H9 (cell line): ENCODE results near the gene PAEP. TPM values are rescaled to one million over a fixed set of nuclear protein-coding genes. Genes with fewer than 3 reads are reported as not detected.

Experiments used
- DNase-seq: peaks from one replicate; pipeline ENCODE4 v3.0.0-alpha.2; 2017
- H2AFZ ChIP-seq: one replicate; pipeline ENCODE4 v1.6.1; 2013; ENCODE audit warnings: mild to moderate bottlenecking, low read length, control low read depth, moderate library complexity
- H2AK5ac ChIP-seq: 2 replicates; pipeline ENCODE4 v1.6.1; 2013; ENCODE audit warnings: low read length, control low read depth, mixed read lengths; ENCODE audit not compliant: insufficient read length
- H2BK120ac ChIP-seq: one replicate; pipeline ENCODE4 v1.6.1; 2013; ENCODE audit warnings: low read depth, mild to moderate bottlenecking, low read length, control low read depth, inconsistent platforms; ENCODE audit not compliant: poor library complexity, severe bottlenecking
- H2BK12ac ChIP-seq: 2 replicates; pipeline ENCODE4 v1.6.1; 2013; ENCODE audit warnings: low read length, control low read depth, mixed read lengths, low read depth; ENCODE audit not compliant: insufficient read length
- H2BK15ac ChIP-seq: 2 replicates; pipeline ENCODE4 v1.6.1; 2013; ENCODE audit warnings: low read depth, low read length, control low read depth
- H2BK20ac ChIP-seq: one replicate; pipeline ENCODE4 v1.6.1; 2013; ENCODE audit warnings: low read depth, mild to moderate bottlenecking, low read length, control low read depth, inconsistent platforms; ENCODE audit not compliant: poor library complexity, severe bottlenecking
- H2BK5ac ChIP-seq: 2 replicates; pipeline ENCODE4 v1.6.1; 2013; ENCODE audit warnings: low read length, control low read depth, mixed read lengths; ENCODE audit not compliant: insufficient read length
- H3K14ac ChIP-seq: 2 replicates; pipeline ENCODE4 v1.6.1; 2013; ENCODE audit warnings: low read length, control low read depth; ENCODE audit not compliant: insufficient read depth
- H3K18ac ChIP-seq: 2 replicates; pipeline ENCODE4 v1.6.1; 2013; ENCODE audit warnings: low read depth, mild to moderate bottlenecking, mixed read lengths, low read length, control low read depth; ENCODE audit not compliant: insufficient read length
- H3K23ac ChIP-seq: 2 replicates; pipeline ENCODE4 v1.6.1; 2013; ENCODE audit warnings: low read length, control low read depth, mixed read lengths, low read depth; ENCODE audit not compliant: insufficient read length
- H3K23me2 ChIP-seq: 2 replicates; pipeline ENCODE4 v1.6.1; 2013; ENCODE audit warnings: low read depth, mild to moderate bottlenecking, mixed read lengths, low read length, control low read depth; ENCODE audit not compliant: insufficient read length, poor library complexity, severe bottlenecking
- H3K27ac ChIP-seq: 2 replicates; pipeline ENCODE4 v1.5.1; 2013; ENCODE audit warnings: low read length, control low read depth, mixed read lengths, low read depth; ENCODE audit not compliant: insufficient read length
- H3K27me3 ChIP-seq: 2 replicates; pipeline ENCODE4 v1.6.1; 2013; ENCODE audit warnings: low read length, control low read depth, inconsistent platforms; ENCODE audit not compliant: insufficient read depth
- H3K4ac ChIP-seq: 2 replicates; pipeline ENCODE4 v1.6.1; 2013; ENCODE audit warnings: low read depth, mild to moderate bottlenecking, control low read depth, inconsistent platforms, low read length, moderate library complexity
- H3K4me1 ChIP-seq: 2 replicates; pipeline ENCODE4 v1.6.1; 2013; ENCODE audit warnings: low read length, control low read depth, inconsistent platforms; ENCODE audit not compliant: insufficient read depth
- H3K4me2 ChIP-seq: 2 replicates; pipeline ENCODE4 v1.6.1; 2013; ENCODE audit warnings: low read length, control low read depth, mixed read lengths; ENCODE audit not compliant: insufficient read length, insufficient read depth
- H3K56ac ChIP-seq: 2 replicates; pipeline ENCODE4 v1.6.1; 2013; ENCODE audit warnings: low read depth, mild to moderate bottlenecking, mixed read lengths, low read length, control low read depth; ENCODE audit not compliant: insufficient read length
- H3K79me1 ChIP-seq: 2 replicates; pipeline ENCODE4 v1.6.1; 2013; ENCODE audit warnings: low read depth, mild to moderate bottlenecking, moderate library complexity, low read length, control low read depth, inconsistent platforms; ENCODE audit not compliant: insufficient read depth, poor library complexity, severe bottlenecking
- H3K79me2 ChIP-seq: 2 replicates; pipeline ENCODE4 v1.6.1; 2013; ENCODE audit warnings: low read length, control low read depth, inconsistent platforms; ENCODE audit not compliant: insufficient read depth
- H3K9ac ChIP-seq: 2 replicates; pipeline ENCODE4 v1.6.1; 2013; ENCODE audit warnings: low read length, control low read depth, mixed read lengths; ENCODE audit not compliant: insufficient read length; ENCODE audit errors: extremely low read depth
- H3K9me3 ChIP-seq: one replicate; pipeline ENCODE4 v1.6.1; 2013; ENCODE audit warnings: low read depth, low read length, inconsistent platforms; ENCODE audit not compliant: control insufficient read depth
- H3T11ph ChIP-seq: one replicate; pipeline ENCODE4 v1.6.1; 2013; ENCODE audit warnings: mild to moderate bottlenecking, low read length, control low read depth, inconsistent platforms
- H4K20me1 ChIP-seq: one replicate; pipeline ENCODE4 v1.6.1; 2013; ENCODE audit not compliant: control insufficient read depth, insufficient read length, insufficient read depth
- H4K5ac ChIP-seq: 2 replicates; pipeline ENCODE4 v1.6.1; 2013; ENCODE audit warnings: low read depth, mild to moderate bottlenecking, mixed read lengths, low read length, control low read depth; ENCODE audit not compliant: insufficient read length
- H4K8ac ChIP-seq: replicated peaks from 2 replicates; pipeline ENCODE4 v1.6.1; 2013; ENCODE audit warnings: low read length, control low read depth, mixed read lengths, low read depth; ENCODE audit not compliant: insufficient read length
- H4K91ac ChIP-seq: 2 replicates; pipeline ENCODE4 v1.6.1; 2013; ENCODE audit warnings: low read depth, mild to moderate bottlenecking, moderate library complexity, mixed read lengths, low read length, control low read depth; ENCODE audit not compliant: insufficient read length
- H3K27ac Mint-ChIP-seq, 3 experiments: 2 replicates in 2 of 3; 3 replicates in 1 of 3; pipeline ENCODE4 v1.8.0; 2020 to 2021; ENCODE audit warnings: mixed read lengths in 3 of 3, mild to moderate bottlenecking in 1 of 3, moderate library complexity in 1 of 3
- H3K27me3 Mint-ChIP-seq: 2 replicates; pipeline ENCODE4 v1.8.0; 2021; ENCODE audit warnings: low read depth, mild to moderate bottlenecking, moderate library complexity, mixed read lengths
- H3K36me3 Mint-ChIP-seq, 3 experiments: 2 replicates in 2 of 3; 3 replicates in 1 of 3; pipeline ENCODE4 v1.8.0; 2020 to 2021; ENCODE audit warnings: low read depth in 3 of 3, mixed read lengths in 3 of 3; ENCODE audit not compliant: insufficient read depth in 1 of 3
- H3K4me1 Mint-ChIP-seq, 2 experiments: 2 replicates each; pipeline ENCODE4 v1.8.0; 2020; ENCODE audit warnings: mixed read lengths in 2 of 2
- H3K4me3 Mint-ChIP-seq, 2 experiments: 2 replicates in 1 of 2; 3 replicates in 1 of 2; pipeline ENCODE4 v1.8.0; 2020 to 2021; ENCODE audit warnings: mild to moderate bottlenecking in 2 of 2, mixed read lengths in 2 of 2, moderate library complexity in 1 of 2
- H3K9me3 Mint-ChIP-seq, 2 experiments: 2 replicates in 1 of 2; 3 replicates in 1 of 2; pipeline ENCODE4 v1.8.0; 2020; ENCODE audit warnings: mild to moderate bottlenecking in 2 of 2, mixed read lengths in 2 of 2, moderate library complexity in 1 of 2
- CTCF ChIP-seq: fragments of 200-600 bp; sonication (generic); conservative IDR thresholded peaks from 3 replicates; pipeline ENCODE4 v1.8.0; 2021; ENCODE audit warnings: antibody characterized with exemption, mild to moderate bottlenecking
- WGBS: extraction: QIAGEN DNeasy Blood & Tissue Kit; methylation state at CpG from one replicate; pipeline ENCODE4 v1.1.7; 2013; ENCODE audit warnings: missing lambda C conversion rate, low lambda C conversion rate, mixed read lengths; ENCODE audit not compliant: insufficient read length; ENCODE audit errors: extremely low coverage; 5-methylcytosine and 5-hydroxymethylcytosine counted together
- total RNA-seq: library from RNA; stranded (reverse); gene quantifications from 2 replicates; pipeline ENCODE4 v1.2.1, GENCODE V29; 2021

Gene PAEP
- total RNA-seq, 1 experiment from 2014 or later = not detected

GRCh38 chr9:135572233-135572632, 10.7 kb downstream of the PAEP start:
- Histone ChIP-seq H3K4me1 (no peaks in the 10 kb centered on the region; the same call in 1 of the 2 replicates), H3K4ac (no peak overlapping the region), H3K9ac (no peak overlapping the region), H4K5ac (no peak overlapping the region), H2BK120ac (no peak overlapping the region), H2AK5ac (no peak overlapping the region), H3K27ac (no peak overlapping the region), H3K56ac (no peak overlapping the region), H3K79me1 (no peaks in the 10 kb centered on the region), H2BK20ac (no peak overlapping the region), H2BK5ac (no peak overlapping the region), H3K18ac (no peak overlapping the region), H4K8ac (no peak overlapping the region), H4K20me1 (no peaks in the 10 kb centered on the region), H3T11ph (no peak overlapping the region), H3K23me2 (no peaks in the 10 kb centered on the region), H3K9me3 (no peaks in the 10 kb centered on the region), H2BK12ac (no peak overlapping the region), H3K79me2 (no peaks in the 10 kb centered on the region), H3K27me3 (no peaks in the 10 kb centered on the region), H2AFZ (no peak overlapping the region), H2BK15ac (no peak overlapping the region), H3K23ac (no peak overlapping the region), H3K14ac (no peak overlapping the region), H3K4me2 (no peak overlapping the region), H4K91ac (no peak overlapping the region)
- H3K9me3 Mint-ChIP-seq = peaks cover 9 to 12% of the 10 kb centered on the region in 2 experiments
- peaks cover 8% of the 10 kb centered on the region in 3 experiments; a peak in 6 of 7 replicates for H3K36me3 Mint-ChIP-seq
- 100% methylated on average over 1 of the region's 2 CpGs for WGBS
- H3K27me3 Mint-ChIP-seq = peaks cover 3% of the 10 kb centered on the region; the same call in 1 of the 2 replicates
- H3K4me1 Mint-ChIP-seq = peaks cover 5 to 7% of the 10 kb centered on the region in 2 experiments
- no peak overlapping the region for H3K4me3 Mint-ChIP-seq
- no peak for TF ChIP-seq CTCF
- no peak overlapping the region for H3K27ac Mint-ChIP-seq
- DNase-seq = no peak
